HEK293 (cell line): ENCODE data around the gene ARMC8.

Experiments used
- CTCF ChIA-PET: fragments of 350-600 bp; formaldehyde crosslinking; extraction: SDS; loops from one replicate; lab custom pipeline; 2021; ENCODE audit warnings: antibody characterized with exemption; lab: Yijun Ruan, JAX
- POLR2A ChIA-PET: fragments of 300-600 bp; formaldehyde crosslinking; extraction: SDS; loops from one replicate; lab custom pipeline; 2020; ENCODE audit warnings: antibody characterized with exemption, inconsistent platforms; lab: Yijun Ruan, JAX
- H3K27ac ChIP-seq: fragments of 200-500 bp; sonication (Bioruptor generic); 2 replicates; pipeline ENCODE4 v1.5.1; 2014; ENCODE audit warnings: low read depth, low read length, control low read depth, inconsistent platforms; ENCODE audit errors: extremely low read depth
- H3K36me3 ChIP-seq, 2 experiments: fragments of 200-500 bp in 1 of 2; sonication (Bioruptor generic) in 1 of 2; 1 replicate in 1 of 2; 2 replicates in 1 of 2; pipeline ENCODE4 v1.5.1; 2014 to 2017; ENCODE audit warnings: inconsistent platforms in 2 of 2, low read length in 2 of 2; ENCODE audit not compliant: control insufficient read depth in 2 of 2, insufficient read depth in 1 of 2
- H3K4me1 ChIP-seq: fragments of 200-500 bp; sonication (Bioruptor generic); 2 replicates; pipeline ENCODE4 v1.5.1; 2014; ENCODE audit warnings: mild to moderate bottlenecking, low read length, inconsistent platforms; ENCODE audit not compliant: control insufficient read depth, insufficient read depth
- H3K4me3 ChIP-seq: 2 replicates; pipeline ENCODE4 v1.5.1; 2011; ENCODE audit warnings: low read depth, mild to moderate bottlenecking, control low read depth, low read length, moderate library complexity
- H3K9me3 ChIP-seq: fragments of 200-500 bp; sonication (Bioruptor generic); 2 replicates; pipeline ENCODE4 v1.5.1; 2014; ENCODE audit warnings: low read depth, low read length, inconsistent platforms; ENCODE audit not compliant: control insufficient read depth, insufficient read depth
- GLIS1 ChIP-seq: fragments of 450-650 bp; formaldehyde crosslinking; IDR thresholded peaks from 2 replicates; pipeline ENCODE4 v1.5.1; 2016; ENCODE audit warnings: missing biosample characterization, missing genetic modification characterization
- HOXA7 ChIP-seq: sonication (generic); formaldehyde crosslinking; IDR thresholded peaks from 2 replicates; pipeline ENCODE4 v1.8.1; 2022; ENCODE audit warnings: missing genetic modification reagents, borderline replicate concordance
- KLF10 ChIP-seq: fragments of 450-650 bp; IDR thresholded peaks from 2 replicates; pipeline ENCODE4 v1.5.1; 2018; ENCODE audit warnings: missing biosample characterization, mild to moderate bottlenecking, missing genetic modification characterization
- SP3 ChIP-seq: fragments of 450-650 bp; formaldehyde crosslinking; IDR thresholded peaks from 2 replicates; pipeline ENCODE4 v1.5.1; 2016; ENCODE audit warnings: missing biosample characterization, missing genetic modification characterization
- ZFHX2 ChIP-seq: fragments of 450-650 bp; formaldehyde crosslinking; conservative IDR thresholded peaks from 2 replicates; pipeline ENCODE4 v1.5.1; 2016; ENCODE audit warnings: missing biosample characterization, missing genetic modification characterization
- ZNF114 ChIP-seq: fragments of 450-650 bp; formaldehyde crosslinking; IDR thresholded peaks from 2 replicates; pipeline ENCODE4 v1.5.0; 2017; ENCODE audit warnings: missing biosample characterization, missing genetic modification characterization
- ZNF157 ChIP-seq: fragments of 450-650 bp; formaldehyde crosslinking; IDR thresholded peaks from 2 replicates; pipeline ENCODE4 v1.5.1; 2016; ENCODE audit warnings: missing biosample characterization, missing genetic modification characterization
- ZNF37A ChIP-seq: fragments of 450-650 bp; IDR thresholded peaks from 2 replicates; pipeline ENCODE4 v1.5.1; 2018; ENCODE audit warnings: missing biosample characterization, missing genetic modification characterization
- ZNF48 ChIP-seq: fragments of 450-650 bp; formaldehyde crosslinking; IDR thresholded peaks from 2 replicates; pipeline ENCODE4 v1.5.1; 2016; ENCODE audit warnings: missing biosample characterization, missing genetic modification characterization
- ZNF510 ChIP-seq: fragments of 450-650 bp; formaldehyde crosslinking; IDR thresholded peaks from 2 replicates; pipeline ENCODE4 v1.5.1; 2018; ENCODE audit warnings: mild to moderate bottlenecking, missing genetic modification characterization, missing biosample characterization; ENCODE audit not compliant: insufficient replicate concordance
- ZNF621 ChIP-seq: fragments of 450-650 bp; formaldehyde crosslinking; IDR thresholded peaks from 2 replicates; pipeline ENCODE4 v1.5.1; 2017; ENCODE audit warnings: missing biosample characterization, missing genetic modification characterization
- ZNF776 ChIP-seq: fragments of 450-650 bp; formaldehyde crosslinking; IDR thresholded peaks from 2 replicates; pipeline ENCODE4 v1.5.0; 2017; ENCODE audit warnings: missing biosample characterization, missing genetic modification characterization, borderline replicate concordance
- ZNF777 ChIP-seq: fragments of 450-650 bp; formaldehyde crosslinking; IDR thresholded peaks from 2 replicates; pipeline ENCODE4 v1.5.1; 2017; ENCODE audit warnings: missing biosample characterization, missing genetic modification characterization, borderline replicate concordance
- TF ChIP-seq, protein P1 (sequence below): fragments of 450-650 bp; formaldehyde crosslinking; IDR thresholded peaks from 2 replicates; pipeline ENCODE4 v1.5.1; 2016; ENCODE audit warnings: missing biosample characterization, missing genetic modification characterization
- TF ChIP-seq, protein P2 (sequence below): fragments of 450-650 bp; formaldehyde crosslinking; IDR thresholded peaks from 2 replicates; pipeline ENCODE4 v1.5.1; 2016; ENCODE audit warnings: missing biosample characterization, missing genetic modification characterization, borderline replicate concordance
- TF ChIP-seq, protein P3 (sequence below): fragments of 450-650 bp; formaldehyde crosslinking; IDR thresholded peaks from 2 replicates; pipeline ENCODE4 v1.5.1; 2016; ENCODE audit warnings: missing biosample characterization, missing genetic modification characterization, low read depth
- TF ChIP-seq, protein P4 (sequence below): fragments of 450-650 bp; formaldehyde crosslinking; IDR thresholded peaks from 2 replicates; pipeline ENCODE4 v1.5.1; 2016; ENCODE audit warnings: missing biosample characterization, missing genetic modification characterization, borderline replicate concordance
- TF ChIP-seq, protein P5 (sequence below): fragments of 450-650 bp; formaldehyde crosslinking; IDR thresholded peaks from 2 replicates; pipeline ENCODE4 v1.5.1; 2016; ENCODE audit warnings: missing biosample characterization, missing genetic modification characterization
- TF ChIP-seq, protein P6 (sequence below): fragments of 450-650 bp; formaldehyde crosslinking; IDR thresholded peaks from 2 replicates; pipeline ENCODE4 v1.5.1; 2016; ENCODE audit warnings: missing biosample characterization, missing genetic modification characterization

The ARMC8 gene

DNA sequence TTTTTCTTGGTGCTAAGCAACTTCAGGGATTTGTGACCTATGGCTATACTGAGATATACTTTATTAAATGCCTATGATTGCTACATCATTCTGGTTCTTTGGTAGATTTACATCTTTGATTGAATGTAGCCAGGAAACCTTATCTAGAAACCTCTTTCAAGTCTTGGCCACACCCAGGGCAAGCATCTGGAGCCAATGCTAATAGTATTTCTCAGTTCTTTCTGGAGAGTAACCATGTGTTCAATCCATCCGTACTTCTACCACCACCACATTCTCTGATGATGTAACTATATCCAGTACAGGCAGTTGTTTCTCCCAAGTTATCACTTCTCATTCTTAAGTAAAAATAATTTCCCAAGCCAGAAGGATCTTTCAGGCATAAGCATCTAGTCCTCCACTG is 73.5 kb downstream of the ARMC8 start:
- H3K27ac ChIP-seq, result no peak overlapping the region
- no peaks in the 10 kb centered on the region for H3K9me3 ChIP-seq
- ChIA-PET POLR2A (no interaction called here), CTCF (no interaction called here)
- H3K36me3 ChIP-seq, result peaks cover 0 to 8% of the 10 kb centered on the region in 2 experiments; a peak in 2 of 3 replicates
- H3K4me3 ChIP-seq, result no peak overlapping the region
- H3K4me1 ChIP-seq, result no peaks in the 10 kb centered on the region
- TF ChIP-seq HOXA7 (CRISPR knock-in tag) (no peak), ZNF776 (tag by site-specific recombination) (no peak), ZNF114 (tag by site-specific recombination) (no peak), ZFHX2 (tag by site-specific recombination) (no peak), KLF10 (tag by site-specific recombination) (no peak), SP3 (tag by site-specific recombination) (no peak), ZNF37A (tag by site-specific recombination) (no peak), ZNF157 (no peak), ZNF621 (no peak), GLIS1 (tag by site-specific recombination) (no peak), ZNF777 (tag by site-specific recombination) (no peak), ZNF48 (no peak), ZNF510 (tag by site-specific recombination) (no peak)
- TF ChIP-seq, protein P1, sequence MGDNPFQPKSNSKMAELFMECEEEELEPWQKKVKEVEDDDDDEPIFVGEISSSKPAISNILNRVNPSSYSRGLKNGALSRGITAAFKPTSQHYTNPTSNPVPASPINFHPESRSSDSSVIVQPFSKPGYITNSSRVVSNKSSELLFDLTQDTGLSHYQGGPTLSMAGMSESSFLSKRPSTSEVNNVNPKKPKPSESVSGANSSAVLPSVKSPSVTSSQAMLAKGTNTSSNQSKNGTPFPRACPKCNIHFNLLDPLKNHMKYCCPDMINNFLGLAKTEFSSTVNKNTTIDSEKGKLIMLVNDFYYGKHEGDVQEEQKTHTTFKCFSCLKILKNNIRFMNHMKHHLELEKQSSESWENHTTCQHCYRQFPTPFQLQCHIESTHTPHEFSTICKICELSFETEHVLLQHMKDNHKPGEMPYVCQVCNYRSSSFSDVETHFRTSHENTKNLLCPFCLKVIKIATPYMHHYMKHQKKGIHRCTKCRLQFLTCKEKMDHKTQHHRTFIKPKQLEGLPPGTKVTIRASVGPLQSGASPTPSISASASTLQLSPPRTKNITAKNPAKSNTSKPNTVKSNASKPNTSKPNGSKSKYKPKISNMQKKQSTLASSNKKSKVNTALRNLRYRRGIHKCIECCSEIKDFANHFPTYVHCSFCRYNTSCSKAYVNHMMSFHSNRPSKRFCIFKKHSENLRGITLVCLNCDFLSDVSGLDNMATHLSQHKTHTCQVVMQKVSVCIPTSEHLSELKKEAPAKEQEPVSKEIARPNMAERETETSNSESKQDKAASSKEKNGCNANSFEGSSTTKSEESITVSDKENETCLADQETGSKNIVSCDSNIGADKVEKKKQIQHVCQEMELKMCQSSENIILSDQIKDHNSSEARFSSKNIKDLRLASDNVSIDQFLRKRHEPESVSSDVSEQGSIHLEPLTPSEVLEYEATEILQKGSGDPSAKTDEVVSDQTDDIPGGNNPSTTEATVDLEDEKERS (tag by site-specific recombination), result no peak
- TF ChIP-seq, protein P2, sequence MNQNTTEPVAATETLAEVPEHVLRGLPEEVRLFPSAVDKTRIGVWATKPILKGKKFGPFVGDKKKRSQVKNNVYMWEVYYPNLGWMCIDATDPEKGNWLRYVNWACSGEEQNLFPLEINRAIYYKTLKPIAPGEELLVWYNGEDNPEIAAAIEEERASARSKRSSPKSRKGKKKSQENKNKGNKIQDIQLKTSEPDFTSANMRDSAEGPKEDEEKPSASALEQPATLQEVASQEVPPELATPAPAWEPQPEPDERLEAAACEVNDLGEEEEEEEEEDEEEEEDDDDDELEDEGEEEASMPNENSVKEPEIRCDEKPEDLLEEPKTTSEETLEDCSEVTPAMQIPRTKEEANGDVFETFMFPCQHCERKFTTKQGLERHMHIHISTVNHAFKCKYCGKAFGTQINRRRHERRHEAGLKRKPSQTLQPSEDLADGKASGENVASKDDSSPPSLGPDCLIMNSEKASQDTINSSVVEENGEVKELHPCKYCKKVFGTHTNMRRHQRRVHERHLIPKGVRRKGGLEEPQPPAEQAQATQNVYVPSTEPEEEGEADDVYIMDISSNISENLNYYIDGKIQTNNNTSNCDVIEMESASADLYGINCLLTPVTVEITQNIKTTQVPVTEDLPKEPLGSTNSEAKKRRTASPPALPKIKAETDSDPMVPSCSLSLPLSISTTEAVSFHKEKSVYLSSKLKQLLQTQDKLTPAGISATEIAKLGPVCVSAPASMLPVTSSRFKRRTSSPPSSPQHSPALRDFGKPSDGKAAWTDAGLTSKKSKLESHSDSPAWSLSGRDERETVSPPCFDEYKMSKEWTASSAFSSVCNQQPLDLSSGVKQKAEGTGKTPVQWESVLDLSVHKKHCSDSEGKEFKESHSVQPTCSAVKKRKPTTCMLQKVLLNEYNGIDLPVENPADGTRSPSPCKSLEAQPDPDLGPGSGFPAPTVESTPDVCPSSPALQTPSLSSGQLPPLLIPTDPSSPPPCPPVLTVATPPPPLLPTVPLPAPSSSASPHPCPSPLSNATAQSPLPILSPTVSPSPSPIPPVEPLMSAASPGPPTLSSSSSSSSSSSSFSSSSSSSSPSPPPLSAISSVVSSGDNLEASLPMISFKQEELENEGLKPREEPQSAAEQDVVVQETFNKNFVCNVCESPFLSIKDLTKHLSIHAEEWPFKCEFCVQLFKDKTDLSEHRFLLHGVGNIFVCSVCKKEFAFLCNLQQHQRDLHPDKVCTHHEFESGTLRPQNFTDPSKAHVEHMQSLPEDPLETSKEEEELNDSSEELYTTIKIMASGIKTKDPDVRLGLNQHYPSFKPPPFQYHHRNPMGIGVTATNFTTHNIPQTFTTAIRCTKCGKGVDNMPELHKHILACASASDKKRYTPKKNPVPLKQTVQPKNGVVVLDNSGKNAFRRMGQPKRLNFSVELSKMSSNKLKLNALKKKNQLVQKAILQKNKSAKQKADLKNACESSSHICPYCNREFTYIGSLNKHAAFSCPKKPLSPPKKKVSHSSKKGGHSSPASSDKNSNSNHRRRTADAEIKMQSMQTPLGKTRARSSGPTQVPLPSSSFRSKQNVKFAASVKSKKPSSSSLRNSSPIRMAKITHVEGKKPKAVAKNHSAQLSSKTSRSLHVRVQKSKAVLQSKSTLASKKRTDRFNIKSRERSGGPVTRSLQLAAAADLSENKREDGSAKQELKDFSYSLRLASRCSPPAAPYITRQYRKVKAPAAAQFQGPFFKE, result no peak
- TF ChIP-seq, protein P3, sequence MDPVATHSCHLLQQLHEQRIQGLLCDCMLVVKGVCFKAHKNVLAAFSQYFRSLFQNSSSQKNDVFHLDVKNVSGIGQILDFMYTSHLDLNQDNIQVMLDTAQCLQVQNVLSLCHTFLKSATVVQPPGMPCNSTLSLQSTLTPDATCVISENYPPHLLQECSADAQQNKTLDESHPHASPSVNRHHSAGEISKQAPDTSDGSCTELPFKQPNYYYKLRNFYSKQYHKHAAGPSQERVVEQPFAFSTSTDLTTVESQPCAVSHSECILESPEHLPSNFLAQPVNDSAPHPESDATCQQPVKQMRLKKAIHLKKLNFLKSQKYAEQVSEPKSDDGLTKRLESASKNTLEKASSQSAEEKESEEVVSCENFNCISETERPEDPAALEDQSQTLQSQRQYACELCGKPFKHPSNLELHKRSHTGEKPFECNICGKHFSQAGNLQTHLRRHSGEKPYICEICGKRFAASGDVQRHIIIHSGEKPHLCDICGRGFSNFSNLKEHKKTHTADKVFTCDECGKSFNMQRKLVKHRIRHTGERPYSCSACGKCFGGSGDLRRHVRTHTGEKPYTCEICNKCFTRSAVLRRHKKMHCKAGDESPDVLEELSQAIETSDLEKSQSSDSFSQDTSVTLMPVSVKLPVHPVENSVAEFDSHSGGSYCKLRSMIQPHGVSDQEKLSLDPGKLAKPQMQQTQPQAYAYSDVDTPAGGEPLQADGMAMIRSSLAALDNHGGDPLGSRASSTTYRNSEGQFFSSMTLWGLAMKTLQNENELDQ (tag by site-specific recombination), result no peak
- TF ChIP-seq, protein P4, sequence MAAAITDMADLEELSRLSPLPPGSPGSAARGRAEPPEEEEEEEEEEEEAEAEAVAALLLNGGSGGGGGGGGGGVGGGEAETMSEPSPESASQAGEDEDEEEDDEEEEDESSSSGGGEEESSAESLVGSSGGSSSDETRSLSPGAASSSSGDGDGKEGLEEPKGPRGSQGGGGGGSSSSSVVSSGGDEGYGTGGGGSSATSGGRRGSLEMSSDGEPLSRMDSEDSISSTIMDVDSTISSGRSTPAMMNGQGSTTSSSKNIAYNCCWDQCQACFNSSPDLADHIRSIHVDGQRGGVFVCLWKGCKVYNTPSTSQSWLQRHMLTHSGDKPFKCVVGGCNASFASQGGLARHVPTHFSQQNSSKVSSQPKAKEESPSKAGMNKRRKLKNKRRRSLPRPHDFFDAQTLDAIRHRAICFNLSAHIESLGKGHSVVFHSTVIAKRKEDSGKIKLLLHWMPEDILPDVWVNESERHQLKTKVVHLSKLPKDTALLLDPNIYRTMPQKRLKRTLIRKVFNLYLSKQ (tag by site-specific recombination), result no peak
- TF ChIP-seq, protein P5, sequence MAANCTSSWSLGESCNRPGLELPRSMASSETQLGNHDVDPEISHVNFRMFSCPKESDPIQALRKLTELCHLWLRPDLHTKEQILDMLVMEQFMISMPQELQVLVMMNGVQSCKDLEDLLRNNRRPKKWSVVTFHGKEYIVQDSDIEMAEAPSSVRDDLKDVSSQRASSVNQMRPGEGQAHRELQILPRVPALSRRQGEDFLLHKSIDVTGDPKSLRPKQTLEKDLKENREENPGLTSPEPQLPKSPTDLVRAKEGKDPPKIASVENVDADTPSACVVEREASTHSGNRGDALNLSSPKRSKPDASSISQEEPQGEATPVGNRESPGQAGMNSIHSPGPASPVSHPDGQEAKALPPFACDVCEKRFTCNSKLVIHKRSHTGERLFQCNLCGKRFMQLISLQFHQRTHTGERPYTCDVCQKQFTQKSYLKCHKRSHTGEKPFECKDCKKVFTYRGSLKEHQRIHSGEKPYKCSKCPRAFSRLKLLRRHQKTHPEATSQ (tag by site-specific recombination), result no peak
- TF ChIP-seq, protein P6, sequence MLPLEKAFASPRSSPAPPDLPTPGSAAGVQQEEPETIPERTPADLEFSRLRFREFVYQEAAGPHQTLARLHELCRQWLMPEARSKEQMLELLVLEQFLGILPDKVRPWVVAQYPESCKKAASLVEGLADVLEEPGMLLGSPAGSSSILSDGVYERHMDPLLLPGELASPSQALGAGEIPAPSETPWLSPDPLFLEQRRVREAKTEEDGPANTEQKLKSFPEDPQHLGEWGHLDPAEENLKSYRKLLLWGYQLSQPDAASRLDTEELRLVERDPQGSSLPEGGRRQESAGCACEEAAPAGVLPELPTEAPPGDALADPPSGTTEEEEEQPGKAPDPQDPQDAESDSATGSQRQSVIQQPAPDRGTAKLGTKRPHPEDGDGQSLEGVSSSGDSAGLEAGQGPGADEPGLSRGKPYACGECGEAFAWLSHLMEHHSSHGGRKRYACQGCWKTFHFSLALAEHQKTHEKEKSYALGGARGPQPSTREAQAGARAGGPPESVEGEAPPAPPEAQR (tag by site-specific recombination), result no peak
